ENCODE measurements around the gene GPSM3. TPM values are rescaled to one million over a fixed set of nuclear protein-coding genes. Genes with fewer than 3 reads are reported as not detected.

Gene GPSM3
- polyA plus RNA-seq, 1 donor (not counting 4 experiments of a cell fraction or from before 2014, with no cell fraction given) = 3.6 TPM

- TF ChIP-seq CTCF (optimal IDR thresholded peaks at IDR 0.05 in 1 of 3, IDR thresholded peaks at IDR 0.05 in 1 of 3, conservative IDR thresholded peaks at IDR 0.05 in 1 of 3; ENCODE audit: extremely low read depth in 1 of 3, insufficient read depth in 2 of 3, low read length in 3 of 3) (no peak), EZH2 (IDR thresholded peaks at IDR 0.05; ENCODE audit: low read length) (no peak)
- H3K9me3 ChIP-seq (ENCODE audit: control insufficient read depth, low read depth, low read length) = no peaks in the 10 kb centered on the region
- H3K27me3 ChIP-seq (ENCODE audit: control insufficient read depth, extremely low read depth, insufficient read depth, low read length) = no peaks in the 10 kb centered on the region
- DNase-seq (ENCODE audit: low read depth, low spot score) = peak; percentile 78
- H4K20me1 ChIP-seq (ENCODE audit: control insufficient read depth, extremely low read depth, insufficient read depth, low read length) = no peaks in the 10 kb centered on the region
- no peaks in the 10 kb centered on the region for H3K9me1 ChIP-seq (ENCODE audit: control insufficient read depth, extremely low read depth, insufficient read depth, low read length)
- H3K79me2 ChIP-seq (ENCODE audit: control insufficient read depth, insufficient read depth, low read length) = peaks cover 12% of the 10 kb centered on the region
- dilution Hi-C loops (cut with MboI; ENCODE audit: extremely low pct_ligation_motif_present, low sequenced_read_pairs) = no loop called here
- peak within 1 kb of the TSS; percentile 63 for H2AFZ ChIP-seq (ENCODE audit: control insufficient read depth, low read length)
- H3K4me3 ChIP-seq (ENCODE audit: control insufficient read depth in 2 of 3, extremely low read depth in 1 of 3, insufficient read depth in 2 of 3, low read depth in 1 of 3, low read length in 3 of 3) = peak within 1 kb of the TSS; percentile 73 to 85 (median 83)
- H3K4me1 ChIP-seq (ENCODE audit: control insufficient read depth, extremely low read depth, insufficient read depth, low read length) = peaks cover 26% of the 10 kb centered on the region
- FAIRE-seq = peak; percentile 29
- peak within 1 kb of the TSS; percentile 84 for H3K27ac ChIP-seq (ENCODE audit: control insufficient read depth, insufficient read depth, low read length)
- peaks cover 9 to 12% of the 10 kb centered on the region in 2 experiments for H3K36me3 ChIP-seq (ENCODE audit: control insufficient read depth in 2 of 2, extremely low read depth in 1 of 2, insufficient read depth in 2 of 2, low read length in 2 of 2)
- H3K4me2 ChIP-seq (ENCODE audit: control insufficient read depth, extremely low read depth, insufficient read depth, low read depth, low read length) = peak within 1 kb of the TSS; percentile 97
- peak within 1 kb of the TSS; percentile 81 for H3K9ac ChIP-seq (ENCODE audit: control insufficient read depth, extremely low read depth, insufficient read depth, low read length)
Observed at GRCh38 chr6:32190054-32190851, 2.2 kb downstream of the GPSM3 start, which contains the start of gene PBX2. Gene PBX2, minus strand, starts transcription at chr6:32190202. Its CDS starts 287 bp downstream, at chr6:32189915.

- no peaks in the 10 kb centered on the region for H3K9me1 ChIP-seq (ENCODE audit: control insufficient read depth, extremely low read depth, insufficient read depth, low read length)
- TF ChIP-seq EZH2 (IDR thresholded peaks at IDR 0.05; ENCODE audit: low read length) (no peak), CTCF (optimal IDR thresholded peaks at IDR 0.05 in 1 of 3, IDR thresholded peaks at IDR 0.05 in 1 of 3, conservative IDR thresholded peaks at IDR 0.05 in 1 of 3; ENCODE audit: extremely low read depth in 1 of 3, insufficient read depth in 2 of 3, low read length in 3 of 3) (no peak)
- H3K4me1 ChIP-seq (ENCODE audit: control insufficient read depth, extremely low read depth, insufficient read depth, low read length) = peaks cover 21% of the 10 kb centered on the region
- no peaks in the 10 kb centered on the region for H3K27me3 ChIP-seq (ENCODE audit: control insufficient read depth, extremely low read depth, insufficient read depth, low read length)
- FAIRE-seq (no peak), DNase-seq (ENCODE audit: low read depth, low spot score) (no peak)
- peak overlapping the region; percentile 67 for H3K27ac ChIP-seq (ENCODE audit: control insufficient read depth, insufficient read depth, low read length)
- no peak overlapping the region for H2AFZ ChIP-seq (ENCODE audit: control insufficient read depth, low read length)
- H3K9ac ChIP-seq (ENCODE audit: control insufficient read depth, extremely low read depth, insufficient read depth, low read length) = peak overlapping the region; percentile 81
- H4K20me1 ChIP-seq (ENCODE audit: control insufficient read depth, extremely low read depth, insufficient read depth, low read length) = no peaks in the 10 kb centered on the region
- H3K4me2 ChIP-seq (ENCODE audit: control insufficient read depth, extremely low read depth, insufficient read depth, low read depth, low read length) = peak overlapping the region; percentile 97
- H3K4me3 ChIP-seq (ENCODE audit: control insufficient read depth in 2 of 3, extremely low read depth in 1 of 3, insufficient read depth in 2 of 3, low read depth in 1 of 3, low read length in 3 of 3) = peak overlapping the region; percentile 73 to 85 (median 83)
- dilution Hi-C loops (cut with MboI; ENCODE audit: extremely low pct_ligation_motif_present, low sequenced_read_pairs) = no loop called here
- H3K9me3 ChIP-seq (ENCODE audit: control insufficient read depth, low read depth, low read length) = no peaks in the 10 kb centered on the region
- peaks cover 9 to 12% of the 10 kb centered on the region in 2 experiments for H3K36me3 ChIP-seq (ENCODE audit: control insufficient read depth in 2 of 2, extremely low read depth in 1 of 2, insufficient read depth in 2 of 2, low read length in 2 of 2)
- peaks cover 12% of the 10 kb centered on the region for H3K79me2 ChIP-seq (ENCODE audit: control insufficient read depth, insufficient read depth, low read length)
Observed at GRCh38 chr6:32189742-32190053, 2.7 kb downstream of the GPSM3 start.
